Measurements from ENCODE around the gene FCGR2B.
"Not testable (repeated sequence)": the region's sequence is repeated elsewhere in the genome, so short reads cannot be mapped to it uniquely, and the experiment has no call there.

Gene FCGR2B

DNA sequence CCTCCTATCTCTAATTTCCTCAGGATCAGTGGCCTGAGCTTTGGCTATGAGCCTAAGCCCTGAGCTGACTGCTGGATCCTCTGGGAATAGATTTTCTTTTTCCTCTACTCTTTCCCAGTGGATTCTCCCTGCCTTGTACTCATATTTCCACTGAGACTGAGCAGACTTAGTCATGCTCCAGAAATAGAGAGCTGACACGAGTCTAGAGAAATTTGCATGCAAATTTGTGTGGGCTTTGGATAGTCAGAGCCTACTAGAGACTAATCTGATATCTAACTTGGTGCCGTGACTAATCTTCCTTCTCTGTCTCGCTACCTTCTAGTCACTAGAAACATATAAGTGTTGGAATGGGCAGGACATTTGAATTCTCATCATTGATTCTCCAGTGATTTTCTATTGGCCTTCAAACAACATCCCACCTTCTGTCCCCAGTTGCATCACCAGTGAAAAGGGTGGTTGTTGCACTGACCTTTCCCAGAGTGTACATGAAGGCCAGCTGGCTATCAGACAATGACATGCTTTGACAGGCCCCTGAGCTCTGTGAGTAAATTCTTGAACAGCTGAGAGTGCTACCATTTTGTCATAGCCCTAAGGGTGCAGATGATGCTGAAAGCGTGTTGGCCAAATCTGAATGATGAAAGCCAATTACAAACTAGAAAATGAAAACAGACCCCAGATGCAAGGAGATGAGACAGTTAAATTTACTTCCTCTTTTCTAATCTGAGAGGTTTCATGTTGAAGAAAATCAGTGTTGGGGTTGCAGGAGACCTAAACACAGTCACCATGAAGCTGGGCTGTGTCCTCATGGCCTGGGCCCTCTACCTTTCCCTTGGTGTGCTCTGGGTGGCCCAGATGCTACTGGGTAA lies 43.8 kb downstream of the FCGR2B start, which contains the start of gene FCRLA:
TSS of gene FCRLA (plus strand) at position 748 of the 866 bp plus-strand sequence. CDS start at position 784, 36 bp downstream.
- peak; percentile 86 for DNase-seq

DNA sequence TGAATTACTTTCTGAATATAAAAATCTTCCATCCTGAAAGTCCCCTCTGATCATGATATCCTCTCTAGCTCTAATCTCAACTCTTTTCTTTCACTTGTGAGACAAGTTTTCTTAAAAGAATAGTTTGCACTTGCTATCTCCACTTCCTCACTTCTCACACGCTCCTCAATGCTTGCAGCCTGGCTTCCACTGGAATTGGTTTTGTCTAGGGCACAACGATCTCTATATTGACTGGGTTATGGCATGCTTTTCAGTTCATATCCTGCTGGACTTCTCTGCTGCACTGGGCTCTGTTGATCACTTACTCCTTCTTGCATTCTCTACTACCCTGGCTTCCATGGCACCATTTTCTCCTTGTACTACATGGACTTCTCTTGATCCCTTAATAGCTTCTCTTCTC lies 44.6 kb downstream of the FCGR2B start:
- DNase-seq, result no peak

DNA sequence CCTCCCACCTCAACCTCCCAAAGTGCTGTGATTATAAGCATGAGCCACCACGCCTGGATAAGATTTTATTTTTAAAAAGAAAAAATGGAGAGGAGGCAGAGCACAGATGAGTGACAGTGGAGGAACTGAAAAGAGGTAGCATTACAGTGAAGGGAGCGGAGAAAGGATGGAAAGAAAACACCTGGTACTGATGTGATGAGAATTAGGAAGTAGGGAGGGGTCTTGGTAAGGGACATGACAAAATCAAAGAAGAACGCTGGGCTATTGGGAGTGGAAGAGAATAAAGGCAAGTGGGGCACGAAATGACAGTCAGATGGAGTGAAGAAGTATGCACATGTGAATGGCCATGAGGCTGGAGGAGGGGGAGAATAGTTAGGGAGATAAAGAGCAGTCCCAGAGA lies 46.4 kb downstream of the FCGR2B start:
- no peak for DNase-seq

DNA sequence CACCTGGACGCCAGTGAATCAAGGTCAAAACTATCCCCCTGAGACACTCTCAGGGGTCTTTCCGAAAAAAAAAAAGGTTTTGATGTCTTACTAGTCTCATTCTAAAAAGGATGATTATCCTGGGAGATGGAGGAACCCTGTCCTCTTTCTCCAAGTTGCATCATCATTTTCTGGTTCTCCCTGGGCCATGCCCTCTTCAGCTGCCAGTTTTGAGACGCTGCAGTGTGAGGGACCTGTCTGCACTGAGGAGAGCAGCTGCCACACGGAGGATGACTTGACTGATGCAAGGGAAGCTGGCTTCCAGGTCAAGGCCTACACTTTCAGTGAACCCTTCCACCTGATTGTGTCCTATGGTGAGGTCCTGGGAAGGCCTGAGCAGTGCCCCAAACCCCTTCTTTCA lies 47.6 kb downstream of the FCGR2B start:
- no peak for DNase-seq

DNA sequence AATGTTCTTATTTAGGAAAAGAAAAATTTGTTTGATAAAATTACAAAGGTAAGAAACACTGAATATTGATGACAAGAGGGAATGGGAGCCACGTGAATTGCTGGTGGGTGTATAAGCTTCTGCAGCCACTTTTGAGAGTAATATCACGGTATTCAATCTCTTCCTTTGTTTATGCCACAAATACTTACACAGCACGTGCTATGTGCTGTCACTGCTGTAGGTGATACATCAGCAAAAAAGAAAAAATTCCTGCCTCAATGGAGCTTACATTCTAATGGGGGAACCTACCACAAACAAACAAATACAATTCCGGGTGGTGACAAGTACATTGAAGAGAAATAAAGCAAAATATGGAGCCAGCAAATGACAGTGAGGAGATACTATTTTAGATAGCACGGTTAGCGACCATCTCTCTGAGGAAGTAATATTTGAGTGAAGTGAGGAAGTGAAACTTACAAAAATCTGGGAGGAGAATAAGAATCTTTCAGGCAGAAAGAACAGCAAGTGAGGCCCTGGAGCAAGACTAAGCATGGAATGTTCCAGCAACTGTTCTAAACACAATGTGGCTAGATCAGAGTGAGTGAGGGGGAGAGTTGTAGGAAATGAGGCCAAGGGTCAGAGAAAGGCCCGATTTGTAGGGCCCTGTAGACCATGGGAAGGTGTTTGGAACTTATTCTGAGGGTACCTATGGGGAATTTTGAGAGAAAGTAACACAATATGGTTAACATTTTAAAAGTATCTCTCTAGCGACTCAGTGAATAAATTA lies 55.8 kb downstream of the FCGR2B start:
- DNase-seq, result peak; percentile 71

DNA sequence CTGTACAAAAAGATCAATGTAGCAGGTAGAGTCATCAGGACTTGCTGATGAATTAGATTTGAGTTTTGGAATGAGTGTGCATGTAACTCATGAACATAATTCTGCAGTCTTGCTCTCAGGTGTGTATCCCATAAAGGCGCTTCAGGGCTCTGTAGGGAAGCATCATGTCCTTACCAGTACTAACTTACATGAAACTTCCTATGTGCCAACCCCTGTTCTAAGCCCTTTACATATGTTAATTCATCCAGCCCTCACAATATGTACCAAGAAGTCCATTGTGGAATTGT lies 56.3 kb downstream of the FCGR2B start:
- DNase-seq, result no peak

DNA sequence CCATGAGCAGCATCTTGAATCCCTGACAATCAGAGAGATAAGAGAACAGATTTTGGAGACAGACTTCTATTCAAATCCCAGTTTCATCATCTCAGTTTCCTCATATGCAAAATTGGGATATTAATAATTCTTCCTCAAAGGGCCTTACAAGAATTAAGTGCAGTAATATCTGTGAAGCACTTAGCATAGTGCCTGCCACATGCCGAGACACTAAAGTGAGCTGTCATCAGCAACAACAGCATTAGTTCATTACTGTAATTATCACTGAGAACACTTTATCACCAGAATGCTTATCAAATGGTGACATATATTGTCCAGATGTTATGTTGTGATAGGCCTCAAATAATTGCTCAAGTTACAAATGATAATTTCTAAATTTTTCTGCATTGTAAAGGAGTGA lies 57.5 kb downstream of the FCGR2B start:
- DNase-seq, result peak; percentile 43

DNA sequence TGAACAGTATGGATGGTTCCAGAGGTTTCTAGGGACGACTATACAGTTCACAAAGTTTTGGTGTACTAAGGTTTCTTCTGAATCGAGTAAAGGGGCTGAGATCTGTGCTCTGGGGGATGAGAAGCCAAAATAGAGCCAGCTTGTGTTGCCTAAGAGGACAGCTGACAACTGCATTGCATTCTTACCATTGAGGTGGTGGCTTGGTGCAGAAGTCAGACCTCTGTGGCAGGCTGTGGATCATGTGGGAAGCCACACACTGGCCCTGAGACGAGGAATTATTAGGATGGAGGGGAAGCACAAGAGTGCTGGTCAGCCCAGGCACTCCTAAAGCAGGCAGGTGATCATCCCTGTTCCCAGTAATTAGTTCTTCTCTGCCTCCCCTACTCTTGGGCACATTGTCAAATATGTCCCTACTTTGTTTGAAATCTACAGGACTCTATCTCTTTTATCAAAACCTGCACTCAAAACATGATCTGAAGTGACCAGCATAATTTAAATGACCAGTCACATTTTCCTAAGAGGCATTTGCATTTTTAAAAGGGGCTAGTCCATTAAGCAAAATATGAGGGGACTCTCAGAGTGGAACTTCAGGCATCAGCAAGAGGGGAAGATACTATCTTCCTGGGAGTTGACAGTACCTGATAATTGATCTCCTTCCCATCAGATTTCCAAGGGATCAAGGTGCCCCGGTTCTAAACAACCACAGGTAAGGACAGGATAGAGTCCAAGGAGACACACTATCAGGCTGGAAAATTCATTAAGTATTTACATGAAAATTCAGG lies 58.2 kb downstream of the FCGR2B start, which contains the start of gene FCRLB:
TSS of gene FCRLB (plus strand) at position 589 of the 782 bp plus-strand sequence. CDS start 1,129 bp downstream, outside the sequence.
- DNase-seq, result peak; percentile 30

DNA sequence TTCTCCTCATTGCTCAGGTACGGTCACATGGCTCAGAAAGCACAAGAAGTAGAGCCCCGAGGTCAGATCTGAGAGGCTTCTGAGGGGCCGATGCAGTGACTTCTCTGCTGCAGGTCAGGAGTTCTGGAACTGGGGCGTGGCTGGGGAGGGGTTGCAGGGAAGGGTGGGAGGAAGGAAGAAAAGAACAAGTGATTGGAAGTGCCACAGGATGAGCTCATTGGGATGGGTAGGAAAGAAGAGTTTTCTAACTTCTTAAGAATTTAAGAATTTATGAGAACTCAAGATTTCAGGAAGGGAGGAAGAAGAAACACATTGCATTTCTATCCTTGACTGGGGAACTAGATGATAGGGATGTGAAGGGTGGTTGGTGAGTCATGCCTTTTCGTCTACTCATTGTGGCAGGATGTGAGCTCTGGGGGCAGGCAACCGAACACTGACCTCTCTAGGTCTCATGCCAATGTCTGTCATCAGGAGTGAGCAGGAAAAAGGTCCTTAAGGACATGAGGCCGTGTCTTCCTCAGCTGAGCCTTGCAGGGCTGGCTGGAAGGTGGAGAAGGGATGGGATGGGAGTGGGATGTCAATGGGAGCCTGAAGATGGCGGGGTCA lies 58.9 kb downstream of the FCGR2B start:
- peak; percentile 92 for DNase-seq

DNA sequence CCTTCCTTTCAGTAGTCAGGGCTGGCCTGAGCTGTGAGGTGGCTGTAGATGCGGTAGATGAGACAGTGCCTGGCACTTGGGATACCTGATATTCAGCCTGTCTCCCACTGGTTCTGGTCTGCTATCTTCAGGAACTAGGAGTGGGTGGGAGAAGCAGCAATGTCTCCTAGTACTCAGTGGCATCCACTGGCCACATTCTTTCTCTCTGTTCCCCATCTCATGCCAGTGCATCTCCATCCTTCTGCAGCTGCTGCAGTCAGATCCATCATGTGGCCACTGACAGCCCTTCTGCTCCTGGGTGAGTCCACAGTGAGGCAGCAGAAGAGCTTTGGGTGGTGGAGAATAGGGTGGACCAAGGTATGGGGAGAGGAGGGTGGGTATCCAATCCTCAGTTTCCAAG lies 59.5 kb downstream of the FCGR2B start:
- DNase-seq, result no peak

DNA sequence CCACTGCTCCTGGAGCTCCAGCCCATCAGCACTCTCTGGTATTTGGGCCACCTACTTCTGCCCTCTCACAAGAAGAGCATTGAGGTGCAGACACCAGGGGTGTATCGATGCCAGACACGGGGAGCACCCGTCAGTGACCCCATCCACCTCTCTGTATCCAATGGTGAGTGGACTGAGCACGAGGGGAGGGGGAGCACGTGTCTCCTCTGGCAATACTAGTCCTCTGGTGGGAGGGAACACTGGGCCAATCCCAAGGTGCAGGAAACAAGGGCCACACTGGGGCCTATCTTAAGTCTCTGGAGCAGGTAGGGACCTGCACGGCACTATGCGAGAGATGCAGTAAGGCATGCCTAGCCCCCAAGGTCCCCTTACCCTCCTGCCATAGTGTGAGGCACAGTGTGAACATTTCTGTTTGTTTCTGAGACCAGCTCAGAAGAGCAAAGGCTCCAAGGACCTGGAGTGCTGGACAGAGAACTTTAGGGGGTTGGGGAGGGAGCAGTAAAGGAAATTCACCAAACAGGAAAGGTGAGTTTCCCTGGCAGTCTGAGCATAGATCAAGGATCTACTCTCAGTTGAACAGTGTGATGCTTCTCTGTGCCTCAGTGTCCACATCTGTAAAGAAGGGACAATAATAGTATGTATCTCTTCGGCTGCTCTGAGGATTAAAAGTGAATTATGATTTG lies 60.7 kb downstream of the FCGR2B start:
- no peak for DNase-seq

DNA sequence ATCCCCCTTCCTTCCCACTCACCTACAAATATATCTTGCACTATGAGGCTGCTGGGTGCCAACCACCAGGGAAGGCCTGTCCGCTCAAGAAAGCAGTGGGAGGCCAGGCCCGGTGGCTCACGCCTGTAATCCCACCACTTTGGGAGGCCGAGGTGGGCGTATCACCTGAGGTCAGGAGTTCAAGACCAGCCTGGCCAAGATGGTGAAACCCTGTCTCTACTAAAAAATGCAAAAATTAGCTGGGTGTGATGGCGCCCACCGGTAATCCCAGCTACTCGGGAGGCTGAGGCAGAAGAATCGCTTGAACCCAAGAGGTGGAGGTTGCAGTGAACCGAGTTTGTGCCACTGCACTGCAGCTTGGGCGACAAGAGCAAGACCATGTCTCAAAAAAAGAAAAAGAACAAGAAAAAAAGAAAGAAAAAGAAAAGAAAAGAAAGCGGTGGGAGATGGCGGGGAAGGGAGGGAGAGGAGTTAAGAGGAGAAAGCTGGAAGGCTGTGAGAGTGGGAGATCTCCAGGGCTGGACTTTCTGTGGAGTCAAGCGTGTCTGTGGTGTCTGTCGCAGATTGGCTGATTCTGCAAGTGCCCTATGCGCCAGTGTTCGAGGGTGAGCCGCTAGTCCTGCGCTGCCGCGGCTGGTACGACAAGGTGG lies 62.4 kb downstream of the FCGR2B start:
- not testable (repeated sequence) for DNase-seq

DNA sequence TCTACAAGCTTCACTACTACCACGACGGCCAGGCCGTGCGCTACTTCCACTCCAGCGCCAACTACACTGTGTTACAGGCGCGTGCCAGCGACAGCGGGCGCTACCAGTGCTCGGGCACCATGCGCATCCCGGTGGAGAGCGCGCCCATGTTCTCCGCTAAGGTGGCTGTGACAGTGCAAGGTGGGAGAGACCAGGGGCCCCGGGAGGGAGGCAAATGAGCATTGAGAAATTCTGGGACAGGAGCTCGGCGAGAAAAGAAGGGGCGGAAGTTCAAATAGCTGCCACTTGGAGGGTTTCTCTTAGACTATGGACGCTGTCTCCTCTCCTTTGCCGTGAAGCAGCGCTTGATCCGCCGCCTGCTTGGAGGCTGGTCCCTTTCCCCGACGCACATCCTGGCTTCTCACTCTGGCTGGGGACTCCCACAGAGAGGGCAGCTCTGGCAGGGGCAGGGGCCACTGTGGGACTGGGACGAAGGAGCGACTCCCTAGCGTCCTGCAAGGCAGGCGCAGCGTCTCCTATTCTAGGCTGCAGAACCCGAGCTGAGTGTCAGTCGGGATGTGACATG lies 63.0 kb downstream of the FCGR2B start:
- peak; percentile 35 for DNase-seq

DNA sequence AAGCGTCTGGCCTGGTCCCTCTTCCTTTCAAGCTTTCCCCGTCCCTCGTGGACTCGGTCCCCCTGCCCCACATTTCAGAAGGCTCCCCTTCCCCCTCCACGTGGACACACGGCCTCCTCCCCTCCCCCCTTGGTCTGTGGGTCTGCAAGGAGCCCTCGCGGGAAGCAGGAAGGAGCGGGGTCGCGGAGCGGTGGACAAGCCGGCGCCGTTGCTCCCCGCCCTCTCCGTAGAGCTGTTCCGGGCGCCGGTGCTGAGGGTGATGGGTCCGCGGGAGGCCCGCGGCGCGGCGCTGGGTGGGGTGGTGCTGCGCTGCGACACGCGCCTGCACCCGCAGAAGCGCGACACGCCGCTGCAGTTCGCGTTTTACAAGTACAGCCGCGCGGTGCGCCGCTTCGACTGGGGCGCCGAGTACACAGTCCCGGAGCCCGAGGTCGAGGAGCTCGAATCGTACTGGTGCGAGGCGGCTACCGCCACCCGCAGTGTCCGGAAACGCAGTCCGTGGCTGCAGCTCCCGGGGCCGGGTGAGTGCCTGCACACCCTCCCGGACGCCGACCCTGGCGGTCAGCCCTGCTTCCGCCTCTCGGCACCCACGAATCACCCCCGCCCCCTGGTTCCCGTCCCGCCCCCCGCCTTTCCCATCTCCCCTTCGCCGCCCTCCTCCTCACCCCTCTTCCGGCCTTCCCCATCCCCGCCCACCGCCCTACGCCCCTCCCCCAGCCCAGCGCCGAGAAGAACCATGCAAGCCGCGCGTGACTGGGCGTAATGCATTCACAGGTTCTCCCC lies 63.7 kb downstream of the FCGR2B start:
- DNase-seq, result peak; percentile 69

DNA sequence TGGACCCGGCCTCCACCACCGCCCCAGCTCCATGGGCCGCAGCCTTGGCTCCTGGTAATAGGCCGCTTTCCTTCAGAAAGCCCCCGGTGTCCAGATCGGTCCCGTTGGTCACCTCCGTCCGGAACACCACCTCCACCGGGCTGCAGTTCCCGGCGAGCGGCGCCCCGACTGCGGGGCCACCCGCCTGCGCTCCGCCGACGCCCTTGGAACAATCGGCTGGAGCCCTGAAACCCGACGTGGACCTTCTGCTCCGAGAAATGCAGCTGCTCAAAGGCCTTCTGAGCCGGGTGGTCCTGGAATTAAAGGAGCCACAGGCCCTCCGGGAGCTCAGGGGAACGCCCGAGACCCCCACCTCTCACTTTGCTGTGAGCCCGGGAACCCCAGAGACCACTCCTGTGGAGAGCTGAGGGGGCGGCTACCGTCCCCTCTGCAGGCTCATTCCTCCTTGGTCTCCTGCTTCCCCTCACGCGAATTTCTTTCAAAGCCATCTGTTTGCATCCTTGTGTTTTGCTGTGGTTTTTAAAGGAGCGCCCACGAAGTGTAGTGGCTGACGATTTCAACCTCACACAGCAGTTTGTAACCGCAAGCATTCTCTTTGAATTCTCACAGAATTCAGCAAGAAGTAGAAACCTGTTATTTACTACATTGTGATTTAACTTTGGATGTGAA lies 64.4 kb downstream of the FCGR2B start:
- peak; percentile 55 for DNase-seq

Data from suppressor macrophage treated with lipopolysaccharide for 4 hours (primary cell).